HPDE6-E6E7 (cell line): ENCODE results near the gene CPS1.

ENCODE experiments used
- DNase-seq: peaks from one replicate; pipeline ENCODE4 v3.0.0; 2011; ENCODE audit warnings: missing footprints; ENCODE audit errors: extremely low spot score

CPS1 gene

DNA sequence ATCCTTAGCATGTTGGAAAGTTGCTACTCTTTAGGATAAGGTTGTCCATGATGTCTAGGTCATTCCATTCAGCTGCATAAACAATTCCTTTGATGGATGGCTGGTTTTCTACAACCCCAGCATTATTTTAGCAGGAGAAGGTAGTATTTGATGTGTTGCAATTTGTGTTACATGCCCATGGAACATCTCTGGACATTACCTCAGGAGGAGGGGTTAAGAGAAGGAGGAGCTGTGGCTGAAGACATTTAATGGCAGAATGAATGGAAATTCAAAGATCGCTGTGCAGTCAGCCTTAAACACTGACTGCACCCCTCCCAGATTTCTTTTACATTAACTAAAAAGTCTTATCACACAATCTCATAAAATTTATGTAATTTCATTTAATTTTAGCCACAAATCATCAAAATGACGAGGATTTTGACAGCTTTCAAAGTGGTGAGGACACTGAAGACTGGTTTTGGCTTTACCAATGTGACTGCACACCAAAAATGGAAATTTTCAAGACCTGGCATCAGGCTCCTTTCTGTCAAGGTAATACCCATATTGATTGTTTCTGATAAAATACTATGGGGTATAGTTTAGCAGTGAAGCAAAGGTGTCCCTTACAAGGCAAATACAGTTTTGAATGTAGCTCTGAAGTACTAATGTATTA lies at the start of gene CPS1:
TSS of gene CPS1 (plus strand) at position 271 of the 652 bp plus-strand sequence. CDS start at position 406, 135 bp downstream.
- no peak for DNase-seq

DNA sequence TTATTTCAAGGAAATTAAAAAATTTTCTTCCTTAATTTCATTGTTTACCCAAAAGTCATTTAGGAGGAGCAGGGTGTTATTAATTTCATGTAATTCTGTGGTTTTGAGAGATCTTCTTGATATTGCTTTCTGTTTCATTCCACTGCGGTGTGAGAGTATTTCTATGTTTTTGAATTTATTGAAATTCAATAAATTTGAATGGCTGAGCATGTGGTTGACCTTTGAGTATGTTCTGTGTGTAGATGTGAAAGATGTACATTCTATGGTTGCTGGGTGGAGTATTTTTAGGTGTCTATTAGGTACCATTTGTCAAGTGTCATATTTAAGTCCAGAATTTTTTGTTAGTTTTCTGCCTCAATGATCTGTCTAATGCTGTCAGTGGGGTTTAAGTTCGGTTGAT lies 40.5 kb upstream of the CPS1 start:
- DNase-seq, result no peak

DNA sequence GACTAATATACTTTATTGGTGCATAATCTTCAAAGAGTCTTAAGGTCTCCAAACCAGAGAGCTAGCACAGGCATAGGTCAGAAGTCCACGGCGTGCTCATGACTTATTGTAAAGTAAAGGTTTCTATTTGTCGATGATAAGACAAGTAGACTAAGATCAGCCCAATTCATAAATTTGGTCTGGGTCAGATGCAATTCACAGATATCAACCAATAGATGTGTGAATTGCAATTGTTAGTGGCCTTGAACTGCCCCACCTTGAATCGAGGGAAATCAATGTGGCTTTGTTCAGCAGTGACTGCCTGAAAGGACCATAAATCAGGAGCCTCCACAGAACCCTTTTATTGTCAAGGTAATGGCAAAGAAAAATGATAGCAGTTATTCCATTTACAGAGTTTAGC lies 39.1 kb upstream of the CPS1 start:
- no peak for DNase-seq

DNA sequence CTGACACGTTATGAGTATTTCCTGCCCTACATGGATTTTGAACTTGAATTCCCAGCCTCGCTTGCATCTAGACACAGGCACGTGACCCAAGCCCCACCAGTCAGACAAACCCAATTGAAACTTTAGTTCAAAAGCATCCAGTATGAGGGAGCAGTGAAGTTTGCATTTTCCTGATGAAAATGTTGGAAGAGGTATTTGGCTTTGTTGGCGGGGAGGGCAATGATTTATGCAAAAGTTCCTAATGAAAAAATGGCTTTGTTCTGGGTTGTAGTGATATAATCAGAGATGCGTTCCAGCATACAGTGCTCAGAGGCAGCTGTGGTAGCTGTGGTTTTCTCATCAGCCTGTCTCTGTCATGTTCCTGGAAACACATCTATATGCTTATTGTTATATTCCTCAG lies 36.8 kb upstream of the CPS1 start:
- DNase-seq, result no peak

DNA sequence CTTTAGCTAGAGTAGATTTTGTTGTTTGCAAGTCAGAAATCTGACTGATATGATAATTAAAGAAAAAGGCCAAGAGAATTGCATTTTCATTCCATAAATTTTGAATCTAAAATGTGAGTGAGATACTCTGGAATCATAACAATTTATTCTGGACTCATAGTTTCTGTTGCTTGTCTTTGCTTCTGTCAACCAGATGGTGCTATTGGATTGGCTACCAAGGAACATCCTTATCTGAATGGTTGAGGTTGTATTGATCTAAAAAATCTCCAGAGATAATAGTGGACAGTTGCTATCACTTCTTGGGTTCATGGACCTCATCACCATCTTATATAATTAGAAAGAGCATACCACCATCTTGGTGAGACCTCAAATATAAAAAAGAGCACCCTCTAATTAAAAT lies 34.0 kb upstream of the CPS1 start:
- DNase-seq, result no peak

DNA sequence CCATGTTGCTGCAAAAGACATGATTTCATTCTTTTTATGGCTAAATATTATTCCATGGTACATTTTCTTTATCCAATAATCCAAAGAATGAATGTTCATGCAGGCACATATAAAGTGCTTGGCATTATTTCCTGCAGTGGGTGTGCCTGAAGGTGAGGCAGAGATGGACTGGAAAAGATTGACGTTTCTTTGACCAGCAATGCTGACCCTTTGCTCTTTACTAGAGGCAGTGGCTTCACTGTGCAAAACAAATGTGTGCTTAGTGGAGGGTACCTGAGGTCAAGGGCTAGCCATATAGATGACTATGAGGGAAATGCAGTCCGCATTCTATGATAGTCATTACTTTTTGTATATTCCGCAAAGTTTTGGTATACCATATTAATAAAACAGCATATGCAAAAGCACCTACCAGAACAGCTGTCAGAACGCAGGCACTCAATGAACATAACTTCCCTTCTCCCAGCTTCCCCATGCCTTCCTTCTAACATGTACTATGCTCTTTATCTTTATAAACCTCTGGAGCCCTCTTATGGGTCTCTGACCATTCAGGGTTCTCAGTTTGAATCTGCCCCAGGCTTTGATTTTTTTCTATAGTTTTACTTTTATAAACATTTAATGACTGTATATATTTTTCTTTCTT lies 32.6 kb upstream of the CPS1 start:
- no peak for DNase-seq

DNA sequence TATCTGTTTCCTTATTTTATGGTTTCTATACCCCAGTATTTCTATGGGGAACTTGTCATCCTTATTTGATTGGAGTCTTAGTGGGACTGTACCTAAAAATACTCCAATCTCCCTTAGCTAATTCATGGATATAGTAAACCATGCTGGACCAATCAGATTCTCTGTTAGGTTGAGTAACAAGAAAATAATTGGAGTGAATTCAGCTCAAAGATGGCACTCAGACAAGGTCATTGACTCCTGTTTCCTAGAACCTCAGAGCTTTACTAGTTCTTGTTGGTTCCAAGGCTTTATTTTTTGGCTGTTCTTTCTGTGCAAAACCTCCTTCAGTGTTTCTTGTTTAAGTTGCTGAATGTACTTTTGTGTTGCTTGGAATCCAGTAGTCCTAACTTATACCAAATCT lies 31.9 kb upstream of the CPS1 start:
- DNase-seq, result no peak

DNA sequence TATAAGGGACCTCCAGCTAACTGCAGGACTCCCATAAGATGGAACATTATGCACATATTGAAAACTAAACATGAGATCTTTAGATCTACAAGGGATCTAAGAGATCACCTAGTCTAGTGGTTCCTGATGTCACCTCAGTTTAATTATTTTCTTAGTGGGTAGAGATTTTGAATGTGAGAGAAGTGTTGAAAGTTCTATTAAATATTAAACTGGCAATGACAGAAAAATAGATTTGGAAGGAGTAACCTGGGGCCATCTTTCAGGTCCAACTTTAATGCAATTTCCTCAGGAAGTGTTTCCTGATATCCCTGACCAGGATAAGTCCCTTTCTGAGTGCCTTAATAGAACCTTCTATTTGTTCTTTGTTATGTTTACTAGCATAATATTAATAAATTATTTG lies 29.1 kb upstream of the CPS1 start:
- no peak for DNase-seq

DNA sequence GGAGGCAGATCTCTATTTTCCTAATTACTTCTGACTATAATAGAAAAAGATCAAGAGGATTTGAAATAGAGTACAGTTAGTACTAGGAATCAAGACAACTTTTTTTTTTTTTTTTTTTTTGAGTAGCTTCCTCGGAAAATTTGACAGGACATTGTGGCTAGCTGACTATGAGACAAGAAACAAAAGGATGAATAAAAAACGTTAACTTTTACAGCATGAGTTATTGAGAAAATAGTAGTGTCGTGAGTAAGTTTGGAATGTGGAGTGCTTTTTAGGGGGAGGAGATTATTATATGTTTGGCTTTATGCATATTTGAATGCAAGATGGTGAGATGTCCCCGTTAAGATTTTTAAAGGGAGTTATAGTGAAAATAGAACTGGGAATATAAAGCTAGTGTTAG lies 27.7 kb upstream of the CPS1 start:
- DNase-seq, result no peak

DNA sequence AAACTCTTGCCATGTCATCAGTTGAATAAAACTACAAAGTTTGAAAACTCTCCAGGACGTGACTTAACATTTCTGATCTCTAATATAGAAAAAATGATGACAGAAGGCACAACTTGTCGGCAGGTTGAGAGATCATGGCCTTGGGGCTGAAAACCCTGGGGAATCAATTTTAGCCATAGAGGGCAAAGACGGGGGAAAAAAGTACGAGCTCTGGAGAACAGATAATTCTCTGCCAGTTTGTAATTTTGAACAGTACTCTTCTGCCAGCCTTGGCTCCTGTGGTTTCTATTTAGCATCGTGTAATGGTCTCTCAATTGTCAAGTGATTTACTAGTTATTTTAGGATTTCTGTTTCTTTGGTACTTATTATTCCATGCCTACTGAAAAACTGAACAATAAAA lies 25.3 kb upstream of the CPS1 start:
- DNase-seq, result no peak

DNA sequence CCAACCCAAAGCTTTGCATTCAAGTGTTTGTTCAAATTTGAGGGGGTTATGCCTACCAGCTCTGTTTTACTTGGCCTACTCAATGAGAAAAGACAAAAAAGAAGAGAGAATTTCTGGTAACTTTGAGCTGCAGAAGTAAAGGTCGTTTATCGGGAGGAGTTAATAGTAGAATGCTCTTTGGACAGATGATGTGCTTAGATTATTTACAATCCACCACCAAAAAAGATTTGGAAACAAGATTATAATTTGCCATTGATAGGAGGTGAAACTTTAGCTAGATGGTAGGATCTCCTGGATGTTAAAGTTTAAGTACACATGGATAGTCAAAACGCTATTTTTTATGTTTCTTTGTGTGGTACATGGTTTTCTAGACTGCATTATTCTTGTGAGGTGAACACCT lies 24.9 kb upstream of the CPS1 start:
- DNase-seq, result no peak

DNA sequence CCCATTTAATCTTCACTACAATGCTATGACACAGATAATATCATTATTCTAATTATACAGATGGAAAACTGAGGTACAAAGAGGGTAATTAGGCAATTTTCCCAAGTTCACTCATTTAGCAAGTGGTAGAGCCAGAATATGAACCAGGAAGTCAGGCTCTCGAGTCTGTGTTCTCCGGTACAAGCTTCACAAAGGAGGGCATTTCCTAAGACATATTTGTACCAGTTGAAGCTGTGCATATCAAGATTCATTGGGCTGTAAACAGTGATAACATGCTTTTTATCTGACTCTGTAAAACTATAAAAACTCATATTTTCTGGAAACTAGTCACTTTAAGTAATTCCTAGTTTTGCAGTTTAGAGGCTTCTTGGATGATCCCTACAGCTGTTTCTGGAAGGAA lies 23.0 kb upstream of the CPS1 start:
- no peak for DNase-seq

DNA sequence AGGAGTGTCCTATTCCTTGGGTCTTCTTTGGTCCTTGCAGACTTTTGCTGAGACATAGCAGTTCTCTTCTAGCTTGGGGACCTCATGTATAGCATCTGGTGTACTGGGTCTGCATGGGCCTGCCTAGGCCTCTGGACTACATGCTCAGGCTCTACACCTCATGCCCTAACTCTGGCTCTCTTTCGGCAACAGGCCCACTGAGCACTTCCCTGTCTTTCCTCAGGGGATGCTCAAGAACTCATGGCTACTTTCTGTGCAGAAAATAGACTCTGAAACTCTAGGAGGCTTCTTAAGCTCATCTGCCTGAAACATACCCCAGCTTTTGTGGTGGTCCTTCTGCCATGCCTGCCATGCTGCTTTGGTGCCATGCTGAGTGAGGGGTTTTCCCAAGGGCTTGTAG lies 21.5 kb upstream of the CPS1 start:
- no peak for DNase-seq

DNA sequence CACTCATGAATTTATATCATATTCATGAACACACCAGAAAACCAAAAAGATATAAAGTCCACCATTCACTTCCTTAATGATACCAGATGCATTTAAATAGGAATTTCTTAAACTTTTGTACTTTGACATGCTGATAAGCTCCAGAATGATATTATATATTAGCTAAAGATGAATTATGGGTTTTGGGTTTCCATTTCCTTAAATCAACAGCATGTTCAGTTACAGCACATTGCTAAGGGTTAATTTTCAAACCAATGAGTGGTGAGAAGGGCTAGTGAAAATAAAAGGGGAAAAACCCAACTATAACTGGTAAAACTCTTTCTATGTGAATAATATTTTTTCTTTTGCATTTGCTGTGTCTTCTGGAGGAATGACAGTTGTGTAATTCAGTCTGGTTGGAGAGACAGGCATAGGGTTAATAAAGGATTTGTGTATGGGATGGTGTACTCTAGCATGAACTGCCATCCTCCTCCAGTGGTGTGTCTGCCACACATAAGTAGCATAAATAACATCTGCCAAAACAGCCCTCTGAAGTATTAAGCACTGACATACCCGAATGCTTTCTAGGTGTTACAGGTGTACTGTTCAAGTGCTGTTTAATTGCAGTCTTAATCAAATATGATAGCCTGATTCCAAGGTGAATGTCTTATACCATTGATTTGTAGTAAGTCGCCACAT lies 19.3 kb upstream of the CPS1 start:
- DNase-seq, result no peak

DNA sequence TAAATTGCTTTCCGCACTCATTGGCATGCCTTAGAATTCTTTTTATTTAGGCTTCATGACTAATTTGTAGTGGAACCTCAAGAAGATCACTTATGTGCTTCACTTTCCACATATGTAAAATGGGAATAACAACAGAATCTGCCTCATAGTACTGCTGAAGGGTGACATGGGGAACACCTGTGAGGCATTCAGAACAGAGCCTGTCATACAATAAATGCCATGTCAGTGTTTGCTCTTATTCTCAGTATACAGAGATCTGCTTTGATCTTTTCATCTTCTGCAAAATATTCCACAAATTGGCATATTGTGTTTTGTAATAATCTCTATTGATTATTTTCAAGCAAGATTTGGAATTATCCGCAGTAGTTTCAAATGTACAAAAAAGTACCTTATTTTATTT lies 17.4 kb upstream of the CPS1 start:
- DNase-seq, result no peak

DNA sequence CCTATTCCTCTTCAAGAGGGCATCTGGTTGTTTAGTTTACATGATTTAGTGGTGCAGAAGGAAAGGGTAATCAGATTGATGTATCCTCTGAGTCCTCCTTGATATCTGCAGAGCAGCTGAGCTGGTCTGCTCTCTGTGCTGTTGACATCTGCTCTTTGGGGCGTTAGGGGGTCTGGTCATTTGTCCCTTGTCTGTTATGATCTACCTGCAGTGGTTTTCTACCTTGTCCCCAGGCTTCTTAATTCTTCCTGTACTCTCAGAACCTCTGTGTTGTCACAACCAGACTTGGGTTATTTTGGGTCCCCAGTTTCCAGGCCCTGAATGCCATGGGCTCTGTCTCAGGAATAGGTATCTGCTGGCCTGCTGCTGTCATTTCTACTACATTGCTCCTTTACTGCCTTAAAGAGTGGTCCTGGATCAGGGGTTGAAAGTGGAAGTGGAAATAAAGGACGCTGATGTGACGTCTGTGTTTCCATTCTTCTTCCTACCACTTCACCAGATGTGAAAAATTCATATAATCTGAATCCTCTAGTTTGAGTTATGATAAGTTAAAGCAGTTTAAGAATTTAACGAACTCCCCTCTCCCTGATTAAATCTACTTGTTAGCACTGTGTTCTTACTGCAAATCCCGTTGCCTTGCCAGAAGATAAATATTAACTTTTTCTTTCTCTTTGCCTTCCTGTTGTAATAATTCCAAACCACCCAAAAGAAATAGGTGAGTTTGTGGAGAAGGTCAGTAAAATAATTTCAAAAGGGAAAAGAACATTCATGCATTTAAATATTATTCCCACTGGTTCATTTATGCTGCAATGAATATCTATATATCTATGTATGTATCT lies 16.6 kb upstream of the CPS1 start:
- DNase-seq, result no peak

DNA sequence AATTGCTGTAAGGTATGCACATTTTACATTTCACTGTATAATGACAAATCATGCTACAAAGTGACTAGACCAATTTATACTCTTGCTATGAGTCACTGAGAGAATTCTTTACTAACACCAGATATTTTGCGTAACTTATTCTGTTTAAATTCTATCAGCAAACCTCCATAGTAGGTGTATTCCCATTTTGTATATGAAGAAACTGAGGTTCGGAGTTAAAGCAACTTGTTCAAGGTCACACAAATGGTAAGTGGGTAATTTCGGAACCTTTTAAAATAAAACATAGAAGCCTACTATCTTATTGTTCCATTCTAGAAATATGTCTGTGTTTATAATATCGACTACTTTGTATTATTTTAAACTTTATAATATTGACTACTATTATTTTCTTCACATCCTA lies 15.9 kb upstream of the CPS1 start:
- DNase-seq, result no peak

DNA sequence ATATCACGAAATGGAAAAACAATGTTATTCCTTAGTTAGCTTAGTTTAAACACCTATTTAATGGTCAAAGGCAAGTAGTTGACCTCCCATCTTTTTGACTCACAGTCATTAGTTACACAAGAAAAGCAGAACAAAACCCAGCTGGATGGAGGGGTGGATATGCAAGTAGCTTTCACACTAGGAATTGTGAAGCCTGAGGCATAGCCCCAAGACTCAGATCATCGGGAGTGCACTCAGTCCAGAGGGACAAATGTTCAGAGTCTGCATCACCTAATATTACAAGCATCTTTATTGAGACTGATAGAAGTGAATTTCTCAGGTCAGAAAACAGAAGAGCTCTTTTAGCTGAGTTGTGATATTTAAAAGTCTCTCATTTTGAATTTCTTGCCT lies 15.5 kb upstream of the CPS1 start:
- no peak for DNase-seq

DNA sequence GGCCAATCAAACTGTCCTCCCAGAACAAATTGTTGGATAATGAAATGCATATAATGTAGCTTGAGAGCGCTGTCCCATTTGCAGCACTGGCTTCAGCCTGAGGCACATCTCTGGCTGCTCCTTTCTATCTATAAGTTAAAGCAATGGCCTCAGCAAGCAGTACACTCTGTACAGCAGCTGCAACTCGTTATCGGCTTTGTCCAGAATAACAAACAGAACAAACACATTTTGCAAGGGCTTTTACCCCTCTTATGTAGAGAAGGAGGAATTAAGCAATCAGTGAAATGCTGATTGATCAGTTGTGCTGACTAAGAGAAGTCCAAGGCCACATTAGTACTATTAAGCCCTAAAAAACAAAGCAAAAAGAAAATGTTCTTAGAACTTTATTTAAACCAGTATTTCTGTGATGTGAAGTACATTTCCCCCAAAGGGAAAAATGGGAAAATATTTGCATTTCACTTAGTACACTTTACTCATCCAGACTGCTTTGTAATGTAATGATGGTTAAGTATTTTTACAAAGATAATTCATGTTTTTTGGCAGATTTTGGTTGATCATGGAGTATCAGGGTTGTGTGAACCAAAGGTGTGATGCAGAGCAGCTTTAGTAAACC lies 15.0 kb upstream of the CPS1 start:
- no peak for DNase-seq

DNA sequence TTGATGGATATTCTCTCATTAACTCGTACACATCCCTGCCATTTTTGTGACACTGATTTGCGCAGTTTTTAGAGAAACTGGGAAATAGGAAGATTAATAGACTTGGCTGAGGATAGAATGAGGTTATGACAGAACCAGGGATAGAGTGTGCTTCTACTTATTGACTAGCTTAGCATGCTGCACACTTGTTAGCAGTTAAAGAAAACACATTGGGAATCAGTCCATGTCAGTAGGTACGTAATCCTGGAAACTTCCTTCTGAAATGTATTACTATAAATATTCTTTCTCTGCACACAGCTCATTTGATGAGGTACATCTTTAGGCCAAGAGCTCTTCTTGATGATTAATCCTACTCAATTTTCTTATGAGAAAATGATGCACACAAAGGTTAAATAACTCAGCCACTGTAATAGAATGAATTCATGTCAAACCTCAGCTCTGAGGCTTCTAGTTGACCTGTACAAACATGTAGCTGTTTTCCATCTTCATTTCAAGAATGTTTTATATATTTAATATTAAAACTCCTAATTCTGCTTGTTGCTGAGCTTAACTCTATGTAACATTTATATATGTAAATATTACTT lies 12.3 kb upstream of the CPS1 start:
- no peak for DNase-seq

DNA sequence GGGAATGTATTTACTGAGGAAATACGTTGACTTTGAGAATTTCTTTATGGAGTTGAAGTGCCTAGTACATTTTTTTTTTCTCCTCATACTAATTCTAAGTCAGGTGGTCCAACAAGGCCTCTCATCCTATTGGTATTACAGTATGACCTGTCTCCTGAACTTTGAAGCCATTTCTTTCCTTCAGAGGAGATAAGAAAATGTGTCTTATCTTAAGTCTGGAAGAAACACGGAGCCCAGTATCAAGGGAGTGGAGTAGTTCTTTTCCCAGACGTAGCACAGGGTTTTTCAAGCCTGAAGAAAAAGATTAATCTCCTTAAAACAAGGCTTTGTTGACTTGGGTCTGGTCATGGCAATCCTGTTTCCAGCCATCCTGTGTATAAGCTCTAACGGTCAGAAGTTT lies 11.6 kb upstream of the CPS1 start:
- DNase-seq, result no peak
